GM12872 (cell line): ENCODE data around the gene FOXP4.

Experiments
- CTCF ChIP-seq: IDR thresholded peaks from 3 replicates; pipeline ENCODE4 v1.5.1; 2011; ENCODE audit warnings: low read depth, mild to moderate bottlenecking, low read length, moderate library complexity; ENCODE audit not compliant: insufficient read depth

FOXP4 gene

DNA sequence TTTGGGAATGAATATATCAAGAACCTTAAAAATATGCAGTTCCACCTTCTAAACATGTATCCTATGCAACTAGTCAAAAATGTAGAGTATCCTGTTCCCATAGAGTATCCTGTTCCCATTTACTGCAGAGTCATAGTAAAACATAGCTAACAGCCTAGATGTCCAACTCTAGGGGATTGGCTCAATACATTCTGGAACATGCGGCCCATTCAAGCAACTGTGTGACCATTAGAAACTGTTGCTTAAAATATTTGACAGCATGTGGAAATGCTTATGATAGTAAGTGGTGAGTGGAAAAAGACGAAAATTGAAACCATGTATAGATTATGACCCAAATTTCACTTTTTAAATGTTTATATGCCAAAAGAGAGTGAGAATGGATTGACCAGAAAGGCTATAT, 11.2 kb downstream of the FOXP4 start:
- TF ChIP-seq CTCF = no peak

DNA sequence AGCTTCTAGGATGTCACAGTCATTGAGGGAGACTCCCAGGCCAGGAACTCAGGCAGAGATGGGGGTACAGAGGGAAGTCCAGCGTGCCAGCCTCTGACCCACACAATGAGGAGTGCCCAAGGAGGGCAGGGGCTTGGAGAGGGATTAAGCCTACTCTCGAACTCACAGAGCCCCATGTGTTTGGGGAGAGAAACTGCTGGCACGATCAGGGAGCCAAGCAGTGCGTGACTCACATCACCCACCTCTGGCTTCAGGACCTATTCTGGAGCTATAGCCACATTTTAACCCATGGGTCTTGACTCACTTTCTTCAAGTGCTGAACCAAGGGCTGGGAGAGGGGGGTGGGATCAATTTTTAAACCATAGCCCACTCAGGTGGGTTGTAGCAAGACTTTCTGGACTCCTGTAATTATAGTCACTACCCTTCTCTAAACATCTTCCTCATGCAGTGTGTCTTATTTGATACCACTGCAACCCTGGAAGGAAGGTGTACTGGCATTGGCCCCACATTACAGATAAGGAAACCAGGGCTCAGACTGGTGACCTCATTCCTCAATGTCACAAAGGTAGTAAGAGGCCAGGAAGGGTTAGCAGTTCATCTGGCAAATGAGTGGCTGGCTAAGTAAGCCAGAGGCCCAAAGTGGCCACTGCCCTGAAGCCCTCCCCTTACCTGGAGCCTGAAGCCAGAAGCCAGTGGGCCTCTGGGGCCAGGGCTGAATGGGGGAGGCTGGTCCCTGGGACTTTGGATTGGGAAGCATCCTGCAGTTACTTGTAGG, 12.0 kb downstream of the FOXP4 start:
- no peak for TF ChIP-seq CTCF

- TF ChIP-seq CTCF = no peak
Observed at GRCh38 chr6:41559655-41560427, 13.7 kb downstream of the FOXP4 start.

GRCh38 chr6:41560431-41561192, 14.4 kb downstream of the FOXP4 start:
- no peak for TF ChIP-seq CTCF

DNA sequence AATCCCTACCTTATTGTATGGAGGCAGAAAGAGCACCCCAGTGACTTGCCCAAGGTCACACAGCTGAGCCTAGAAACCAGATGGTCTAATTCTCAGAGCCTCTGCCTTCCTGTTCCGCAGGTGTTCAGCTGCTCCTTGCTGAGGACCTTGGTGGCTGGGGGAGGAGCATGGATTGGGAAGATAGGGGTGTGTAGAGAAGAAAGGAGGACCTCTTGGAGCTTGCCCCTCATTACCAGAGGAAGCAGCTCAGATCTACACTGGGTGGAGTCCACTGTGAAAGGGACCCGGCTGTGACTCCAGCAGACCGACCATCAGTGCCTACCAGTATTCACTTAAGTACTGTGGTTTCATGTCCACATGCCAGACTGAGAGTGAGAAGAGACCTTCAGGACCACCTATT, 15.2 kb downstream of the FOXP4 start:
- TF ChIP-seq CTCF = no peak

GRCh38 chr6:41561931-41562911, 16.0 kb downstream of the FOXP4 start:
- TF ChIP-seq CTCF = no peak
